ENCODE measurements around the gene MAP2K7.

MAP2K7 gene

GRCh38 chr19:7870571-7871436 lies 32.9 kb upstream of the MAP2K7 start:
- peak overlapping the region; percentile 79 for H3K4me3 Mint-ChIP-seq
- peaks cover 35% of the 10 kb centered on the region for H3K27me3 Mint-ChIP-seq

GRCh38 chr19:7871437-7872305 lies 32.0 kb upstream of the MAP2K7 start:
- Mint-ChIP-seq H3K4me3 (peak overlapping the region; percentile 51), H3K9me3 (peaks cover 9% of the 10 kb centered on the region), H3K4me1 (peaks cover 23% of the 10 kb centered on the region), H3K27me3 (peaks cover 34% of the 10 kb centered on the region), H3K27ac (ENCODE audit: low read depth) (no peak overlapping the region), H3K36me3 (ENCODE audit: insufficient read depth) (peaks cover 6% of the 10 kb centered on the region)
- DNase-seq (ENCODE audit: low spot score in 2 of 2) (peak; percentile 71 to 72), ATAC-seq (replicated peaks; ENCODE audit: extremely low read depth, poor library complexity, severe bottlenecking) (no peak)

More at GRCh38 chr19:7870571-7871436, 32.9 kb upstream of the MAP2K7 start:
- ATAC-seq (replicated peaks; ENCODE audit: extremely low read depth, poor library complexity, severe bottlenecking), result no peak
- Mint-ChIP-seq H3K9me3 (peaks cover 9% of the 10 kb centered on the region), H3K36me3 (ENCODE audit: insufficient read depth) (peaks cover 6% of the 10 kb centered on the region), H3K27ac (ENCODE audit: low read depth) (no peak overlapping the region), H3K4me1 (peaks cover 23% of the 10 kb centered on the region)
- peak in 1 of 2 donors; percentile 30 for DNase-seq (ENCODE audit: low spot score in 2 of 2)

DNA sequence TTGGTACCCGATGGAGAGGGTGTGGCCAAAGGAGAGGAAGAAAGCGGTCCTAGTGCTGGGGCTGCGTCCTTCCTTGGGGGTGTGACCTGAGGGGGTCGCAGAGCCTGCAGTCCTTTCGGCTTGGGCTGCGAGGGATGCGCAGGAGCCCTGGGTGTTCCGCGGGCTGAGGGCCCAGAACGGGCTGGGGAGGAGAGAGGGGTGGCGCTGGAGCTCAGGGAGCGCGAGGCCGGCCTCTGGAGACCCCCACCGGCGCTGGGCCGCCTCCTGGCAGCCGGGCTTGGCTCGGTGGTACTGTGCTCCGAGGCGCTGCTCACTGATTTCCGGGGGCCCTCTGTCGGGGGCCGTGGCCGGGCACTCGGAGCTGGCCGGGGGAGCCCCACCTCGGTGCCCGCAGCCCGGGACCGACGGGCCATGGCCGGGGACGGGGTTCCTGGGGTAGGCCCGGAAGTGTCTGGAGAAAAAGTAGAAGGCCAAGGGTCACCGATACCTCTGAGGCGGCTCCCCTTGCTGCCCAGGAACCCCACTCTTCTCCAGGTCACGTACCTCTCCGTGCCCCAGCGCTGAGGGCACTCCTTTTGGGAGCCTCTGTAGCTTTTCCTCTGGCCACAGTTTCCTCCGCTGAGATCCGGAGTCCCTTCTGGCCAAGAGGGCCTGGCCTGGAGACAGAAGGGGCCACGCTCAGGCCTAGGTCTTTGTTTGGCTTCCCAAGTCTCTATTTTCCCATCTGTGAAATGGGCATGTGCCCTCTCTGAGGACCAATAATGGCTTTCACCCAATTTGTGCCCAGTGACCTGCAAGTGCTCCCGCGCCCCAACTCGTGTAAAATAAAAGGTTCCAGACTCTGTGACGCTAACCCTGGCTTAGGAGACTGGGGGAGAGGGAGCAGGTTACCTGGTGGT lies 31.1 kb upstream of the MAP2K7 start:
- H3K27me3 Mint-ChIP-seq, result peaks cover 26% of the 10 kb centered on the region
- peaks cover 23% of the 10 kb centered on the region for H3K4me1 Mint-ChIP-seq
- DNase-seq (ENCODE audit: low spot score in 2 of 2) (no peak), ATAC-seq (replicated peaks; ENCODE audit: extremely low read depth, poor library complexity, severe bottlenecking) (no peak)
- H3K9me3 Mint-ChIP-seq, result peaks cover 9% of the 10 kb centered on the region
- peak overlapping the region; percentile 55 for H3K4me3 Mint-ChIP-seq
- H3K36me3 Mint-ChIP-seq (ENCODE audit: insufficient read depth), result peaks cover 9% of the 10 kb centered on the region
- H3K27ac Mint-ChIP-seq (ENCODE audit: low read depth), result no peak overlapping the region

DNA sequence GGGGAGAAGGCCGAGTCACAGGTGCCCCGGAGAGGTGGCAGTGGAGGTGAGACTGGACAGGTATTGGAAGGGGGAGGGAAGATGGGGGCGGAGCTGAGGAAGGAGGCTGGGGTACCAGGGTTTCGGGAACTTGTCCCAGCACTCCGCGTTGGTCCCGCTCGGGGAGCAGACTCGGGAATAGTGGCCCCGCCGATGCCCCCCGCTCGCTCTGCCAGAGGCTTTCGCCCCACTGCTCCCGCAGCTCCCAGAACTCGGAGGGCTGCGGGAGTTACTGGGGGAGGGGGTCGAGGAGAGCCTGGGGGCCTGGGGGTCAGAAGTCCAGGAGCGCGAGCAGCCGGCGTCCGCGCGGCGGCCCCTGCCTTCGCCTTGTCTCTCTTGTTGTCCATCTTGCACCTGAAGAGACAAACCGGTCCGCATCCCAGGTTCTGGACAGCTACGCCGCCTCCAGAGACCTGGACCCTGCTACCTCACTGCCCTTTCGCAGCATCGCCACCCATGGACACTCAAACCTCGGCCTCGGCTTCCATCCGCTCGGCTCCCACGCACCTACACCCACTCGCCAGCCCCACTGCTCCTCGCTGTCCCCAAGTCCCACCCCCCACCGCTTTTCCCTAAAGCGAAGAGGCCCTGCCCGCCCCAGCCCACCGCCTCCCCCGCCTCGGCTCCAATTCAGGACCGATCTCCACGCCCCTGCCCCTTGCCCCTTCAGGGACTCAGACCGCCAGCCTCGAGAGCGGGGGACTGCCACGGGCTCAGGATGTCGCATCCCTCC lies 30.2 kb upstream of the MAP2K7 start:
- H3K9me3 Mint-ChIP-seq, result peaks cover 9% of the 10 kb centered on the region

GRCh38 chr19:7874076-7874896 lies 29.4 kb upstream of the MAP2K7 start, which contains the start of gene PRR36:
PRR36 (minus strand) TSS chr19:7874390; CDS start chr19:7873689, 701 bp downstream.
- Mint-ChIP-seq H3K9me3 (peaks cover 9% of the 10 kb centered on the region), H3K4me3 (peak within 1 kb of the TSS; percentile 55), H3K36me3 (ENCODE audit: insufficient read depth) (peaks cover 3% of the 10 kb centered on the region), H3K27me3 (peaks cover 26% of the 10 kb centered on the region), H3K4me1 (peaks cover 15% of the 10 kb centered on the region), H3K27ac (ENCODE audit: low read depth) (peak within 1 kb of the TSS; percentile 64)
- ATAC-seq (replicated peaks; ENCODE audit: extremely low read depth, poor library complexity, severe bottlenecking) (no peak), DNase-seq (ENCODE audit: low spot score in 2 of 2) (no peak)

More for the DNA sequence above, 30.2 kb upstream of the MAP2K7 start:
- Mint-ChIP-seq H3K27ac (ENCODE audit: low read depth) (peak overlapping the region; percentile 64), H3K4me3 (peak overlapping the region; percentile 55), H3K36me3 (ENCODE audit: insufficient read depth) (peaks cover 7% of the 10 kb centered on the region), H3K4me1 (peaks cover 21% of the 10 kb centered on the region), H3K27me3 (peaks cover 26% of the 10 kb centered on the region)
- ATAC-seq (replicated peaks; ENCODE audit: extremely low read depth, poor library complexity, severe bottlenecking) (no peak), DNase-seq (ENCODE audit: low spot score in 2 of 2) (no peak)

DNA sequence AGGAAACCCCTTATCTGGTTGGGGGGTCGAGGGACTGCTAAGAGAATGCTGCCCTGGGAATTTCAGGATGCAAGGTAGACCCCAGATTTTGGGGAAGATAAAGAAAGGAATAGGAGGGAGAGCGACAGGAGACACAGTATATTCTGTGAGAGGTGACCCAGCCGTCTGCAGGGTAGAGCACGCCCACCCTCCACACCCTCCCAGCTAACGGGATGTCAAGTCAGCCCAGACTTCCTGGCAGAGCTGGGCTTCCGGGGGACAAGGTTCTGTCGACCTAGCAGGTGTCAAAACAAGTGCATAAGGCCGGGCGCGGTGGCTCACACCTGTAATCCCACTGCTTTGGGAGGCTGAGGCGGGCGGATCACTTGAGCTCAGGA lies 28.8 kb upstream of the MAP2K7 start:
- Mint-ChIP-seq H3K27ac (ENCODE audit: low read depth) (no peak overlapping the region), H3K9me3 (peaks cover 9% of the 10 kb centered on the region), H3K4me3 (peak overlapping the region; percentile 32)

GRCh38 chr19:7877249-7877836 lies 26.3 kb upstream of the MAP2K7 start:
- Mint-ChIP-seq H3K27ac (ENCODE audit: low read depth) (no peak overlapping the region), H3K9me3 (no peaks in the 10 kb centered on the region), H3K4me3 (no peak overlapping the region), H3K4me1 (no peaks in the 10 kb centered on the region), H3K36me3 (ENCODE audit: insufficient read depth) (peaks cover 4% of the 10 kb centered on the region), H3K27me3 (peaks cover 11% of the 10 kb centered on the region)
- DNase-seq (ENCODE audit: low spot score in 2 of 2) (no peak), ATAC-seq (replicated peaks; ENCODE audit: extremely low read depth, poor library complexity, severe bottlenecking) (no peak)

More for the DNA sequence above, 28.8 kb upstream of the MAP2K7 start:
- Mint-ChIP-seq H3K36me3 (ENCODE audit: insufficient read depth) (peaks cover 3% of the 10 kb centered on the region), H3K4me1 (peaks cover 15% of the 10 kb centered on the region), H3K27me3 (peaks cover 26% of the 10 kb centered on the region)
- ATAC-seq (replicated peaks; ENCODE audit: extremely low read depth, poor library complexity, severe bottlenecking) (no peak), DNase-seq (ENCODE audit: low spot score in 2 of 2) (no peak)

- Mint-ChIP-seq H3K4me3 (no peak overlapping the region), H3K36me3 (ENCODE audit: insufficient read depth) (peaks cover 4% of the 10 kb centered on the region), H3K9me3 (no peaks in the 10 kb centered on the region), H3K4me1 (no peaks in the 10 kb centered on the region), H3K27ac (ENCODE audit: low read depth) (no peak overlapping the region), H3K27me3 (no peaks in the 10 kb centered on the region)
- no peak for DNase-seq (ENCODE audit: low spot score in 2 of 2)
- ATAC-seq (replicated peaks; ENCODE audit: extremely low read depth, poor library complexity, severe bottlenecking), result no peak
Observed at GRCh38 chr19:7879111-7879807, 24.4 kb upstream of the MAP2K7 start.

- no peaks in the 10 kb centered on the region for H3K4me1 Mint-ChIP-seq
- H3K9me3 Mint-ChIP-seq, result no peaks in the 10 kb centered on the region
- no peaks in the 10 kb centered on the region for H3K27me3 Mint-ChIP-seq
- ATAC-seq (replicated peaks; ENCODE audit: extremely low read depth, poor library complexity, severe bottlenecking), result no peak
- DNase-seq (ENCODE audit: low spot score in 2 of 2), result no peak
- H3K36me3 Mint-ChIP-seq (ENCODE audit: insufficient read depth), result peaks cover 4% of the 10 kb centered on the region
- H3K27ac Mint-ChIP-seq (ENCODE audit: low read depth), result no peak overlapping the region
- no peak overlapping the region for H3K4me3 Mint-ChIP-seq
Observed at GRCh38 chr19:7879836-7880235, 23.8 kb upstream of the MAP2K7 start.

- Mint-ChIP-seq H3K4me1 (no peaks in the 10 kb centered on the region), H3K27ac (ENCODE audit: low read depth) (no peak overlapping the region), H3K4me3 (no peak overlapping the region), H3K36me3 (ENCODE audit: insufficient read depth) (peaks cover 4% of the 10 kb centered on the region), H3K27me3 (no peaks in the 10 kb centered on the region), H3K9me3 (no peaks in the 10 kb centered on the region)
- no peak for DNase-seq (ENCODE audit: low spot score in 2 of 2)
- ATAC-seq (replicated peaks; ENCODE audit: extremely low read depth, poor library complexity, severe bottlenecking), result no peak
Observed at GRCh38 chr19:7881910-7882309, 21.8 kb upstream of the MAP2K7 start.

Measured in central memory CD8-positive, alpha-beta T cell (primary cell).